Fibroblast of skin of right quadriceps (primary cell): ENCODE results near the gene CIBAR2.

ENCODE experiments used
- DNase-seq: peaks from one replicate; pipeline ENCODE4 v3.0.0-alpha.2; 2013

Gene CIBAR2

GRCh38 chr16:85112364-85112763 lies at the start of gene CIBAR2:
Gene CIBAR2, minus strand, starts transcription at chr16:85112472. Its CDS starts 120 bp downstream, at chr16:85112352.
- no peak for DNase-seq

GRCh38 chr16:85159179-85159980 lies 47.1 kb upstream of the CIBAR2 start:
- no peak for DNase-seq

GRCh38 chr16:85158743-85159178 lies 46.5 kb upstream of the CIBAR2 start:
- no peak for DNase-seq

- peak; percentile 47 for DNase-seq
Measured at GRCh38 chr16:85157813-85158742, 45.8 kb upstream of the CIBAR2 start.

- no peak for DNase-seq
Measured at GRCh38 chr16:85157372-85157771, 45.1 kb upstream of the CIBAR2 start.

- DNase-seq, result no peak
Measured at GRCh38 chr16:85156869-85157268, 44.6 kb upstream of the CIBAR2 start.

GRCh38 chr16:85156440-85156839 lies 44.2 kb upstream of the CIBAR2 start:
- no peak for DNase-seq

GRCh38 chr16:85153656-85154091 lies 41.4 kb upstream of the CIBAR2 start:
- no peak for DNase-seq

- DNase-seq, result no peak
Measured at GRCh38 chr16:85153046-85153445, 40.8 kb upstream of the CIBAR2 start.

GRCh38 chr16:85152414-85153030 lies 40.2 kb upstream of the CIBAR2 start:
- DNase-seq, result no peak

GRCh38 chr16:85151603-85152413 lies 39.5 kb upstream of the CIBAR2 start:
- DNase-seq, result peak; percentile 60

- no peak for DNase-seq
Measured at GRCh38 chr16:85151079-85151602, 38.9 kb upstream of the CIBAR2 start.

GRCh38 chr16:85150331-85150940 lies 38.2 kb upstream of the CIBAR2 start:
- DNase-seq, result no peak

- DNase-seq, result no peak
Measured at GRCh38 chr16:85149776-85150175, 37.5 kb upstream of the CIBAR2 start.

- DNase-seq, result no peak
Measured at GRCh38 chr16:85148931-85149330, 36.7 kb upstream of the CIBAR2 start.

GRCh38 chr16:85146922-85147651 lies 34.8 kb upstream of the CIBAR2 start:
- no peak for DNase-seq

- no peak for DNase-seq
Measured at GRCh38 chr16:85146532-85146797, 34.2 kb upstream of the CIBAR2 start.

GRCh38 chr16:85145734-85146531 lies 33.7 kb upstream of the CIBAR2 start:
- DNase-seq, result no peak

GRCh38 chr16:85145188-85145587 lies 32.9 kb upstream of the CIBAR2 start:
- no peak for DNase-seq
